WTC11 (cell line): ENCODE results near the gene HS2ST1. TPM values are rescaled to one million over a fixed set of nuclear protein-coding genes. Genes with fewer than 3 reads are reported as not detected.

ENCODE experiments used
- ATAC-seq: fragments of 200-7000 bp; cut with Tn5 transposase; 2 replicates; pipeline ENCODE4 v1.10.0; 2021; ENCODE audit warnings: mild to moderate bottlenecking, moderate library complexity
- CTCF ChIA-PET: fragments of 300-600 bp; sonication (Branson Sonifier 250); formaldehyde crosslinking; loops from one replicate; lab custom pipeline; 2021; ENCODE audit warnings: antibody characterized with exemption; lab: Charles Lee
- POLR2A ChIA-PET: fragments of 350-600 bp; sonication (Branson Sonifier 250); formaldehyde crosslinking; loops from one replicate; lab custom pipeline; 2021; ENCODE audit warnings: antibody characterized with exemption; lab: Charles Lee
- DNase-seq: peaks from one replicate; pipeline ENCODE4 v3.0.0; 2021; ENCODE audit warnings: low spot score
- H3K27ac Mint-ChIP-seq: 2 replicates; pipeline ENCODE4 v1.8.0; 2021; ENCODE audit warnings: mixed read lengths
- H3K27me3 Mint-ChIP-seq: 2 replicates; pipeline ENCODE4 v1.8.0; 2021; ENCODE audit warnings: low read depth, mild to moderate bottlenecking, moderate library complexity, mixed read lengths
- H3K36me3 Mint-ChIP-seq: 2 replicates; pipeline ENCODE4 v1.8.0; 2021; ENCODE audit warnings: mixed read lengths
- H3K4me1 Mint-ChIP-seq: 2 replicates; pipeline ENCODE4 v1.8.0; 2022; ENCODE audit warnings: mixed read lengths
- H3K4me3 Mint-ChIP-seq: 2 replicates; pipeline ENCODE4 v1.8.0; 2021; ENCODE audit warnings: mild to moderate bottlenecking, moderate library complexity, mixed read lengths
- H3K9me3 Mint-ChIP-seq: 2 replicates; pipeline ENCODE4 v1.8.0; 2021; ENCODE audit warnings: mixed read lengths
- ATF1 ChIP-seq: sonication (generic); formaldehyde crosslinking; IDR thresholded peaks from 2 replicates; pipeline ENCODE4 v1.8.1; 2023; ENCODE audit warnings: mild to moderate bottlenecking, moderate library complexity, missing genetic modification reagents
- CREM ChIP-seq: sonication (generic); formaldehyde crosslinking; IDR thresholded peaks from 2 replicates; pipeline ENCODE4 v1.8.1; 2022; ENCODE audit warnings: mild to moderate bottlenecking, missing genetic modification reagents, moderate library complexity
- E2F5 ChIP-seq: sonication (generic); formaldehyde crosslinking; IDR thresholded peaks from 2 replicates; pipeline ENCODE4 v1.8.1; 2022; ENCODE audit warnings: mild to moderate bottlenecking, moderate library complexity, missing genetic modification reagents
- EMX1 ChIP-seq: fragments of 250-450 bp; sonication (Bioruptor Pico); IDR thresholded peaks from 2 replicates; pipeline ENCODE4 v1.8.0; 2021; ENCODE audit warnings: mild to moderate bottlenecking
- FOXP1 ChIP-seq: sonication (generic); formaldehyde crosslinking; IDR thresholded peaks from 2 replicates; pipeline ENCODE4 v1.8.0; 2022; ENCODE audit warnings: missing genetic modification reagents, mild to moderate bottlenecking, moderate library complexity, borderline replicate concordance
- FOXP4 ChIP-seq: sonication (generic); formaldehyde crosslinking; IDR thresholded peaks from 2 replicates; pipeline ENCODE4 v1.8.0; 2022; ENCODE audit warnings: mild to moderate bottlenecking, missing genetic modification reagents
- GRHL2 ChIP-seq: fragments of 250-450 bp; sonication (Bioruptor Pico); IDR thresholded peaks from 2 replicates; pipeline ENCODE4 v1.8.0; 2022; ENCODE audit warnings: mild to moderate bottlenecking, moderate library complexity; ENCODE audit not compliant: insufficient replicate concordance, severe bottlenecking
- GTF2I ChIP-seq: fragments of 250-450 bp; sonication (Bioruptor Pico); conservative IDR thresholded peaks from 2 replicates; pipeline ENCODE4 v1.4.0; 2021; ENCODE audit warnings: mild to moderate bottlenecking
- IRF2 ChIP-seq: sonication (generic); formaldehyde crosslinking; IDR thresholded peaks from 2 replicates; pipeline ENCODE4 v1.8.0; 2022; ENCODE audit warnings: low read depth, missing genetic modification reagents, borderline replicate concordance
- JAZF1 ChIP-seq: fragments of 250-450 bp; sonication (Bioruptor Pico); IDR thresholded peaks from 2 replicates; pipeline ENCODE4 v1.9.0; 2021; ENCODE audit warnings: moderate library complexity, mild to moderate bottlenecking, inconsistent platforms
- KAT7 ChIP-seq: sonication (generic); formaldehyde crosslinking; IDR thresholded peaks from 2 replicates; pipeline ENCODE4 v1.8.1; 2023; ENCODE audit warnings: missing genetic modification reagents, mild to moderate bottlenecking, borderline replicate concordance
- NR2C2 ChIP-seq: sonication (generic); formaldehyde crosslinking; IDR thresholded peaks from 2 replicates; pipeline ENCODE4 v1.8.0; 2022; ENCODE audit warnings: mild to moderate bottlenecking, missing genetic modification reagents
- OVOL2 ChIP-seq: fragments of 250-450 bp; sonication (Bioruptor Pico); IDR thresholded peaks from 2 replicates; pipeline ENCODE4 v1.9.0; 2021; ENCODE audit warnings: mild to moderate bottlenecking, borderline replicate concordance
- RELA ChIP-seq: sonication (generic); formaldehyde crosslinking; IDR thresholded peaks from 2 replicates; pipeline ENCODE4 v1.8.1; 2022; ENCODE audit warnings: missing genetic modification reagents, mild to moderate bottlenecking, borderline replicate concordance
- RORB ChIP-seq: fragments of 250-450 bp; sonication (Bioruptor Pico); IDR thresholded peaks from 2 replicates; pipeline ENCODE4 v1.9.0; 2021; ENCODE audit warnings: mild to moderate bottlenecking
- SP1 ChIP-seq: sonication (generic); formaldehyde crosslinking; conservative IDR thresholded peaks from 2 replicates; pipeline ENCODE4 v1.8.1; 2022; ENCODE audit warnings: missing genetic modification reagents
- TEAD4 ChIP-seq: sonication (generic); formaldehyde crosslinking; IDR thresholded peaks from 2 replicates; pipeline ENCODE4 v1.8.0; 2022; ENCODE audit warnings: mild to moderate bottlenecking, missing genetic modification reagents
- TP53 ChIP-seq: sonication (generic); formaldehyde crosslinking; IDR thresholded peaks from 2 replicates; pipeline ENCODE4 v1.8.1; 2023; ENCODE audit warnings: mild to moderate bottlenecking, missing genetic modification reagents
- USF2 ChIP-seq: sonication (generic); formaldehyde crosslinking; IDR thresholded peaks from 2 replicates; pipeline ENCODE4 v1.8.1; 2023; ENCODE audit warnings: mild to moderate bottlenecking, missing genetic modification reagents, moderate library complexity
- ZBTB21 ChIP-seq: sonication (generic); formaldehyde crosslinking; IDR thresholded peaks from 2 replicates; pipeline ENCODE4 v1.8.1; 2023; ENCODE audit warnings: mild to moderate bottlenecking, missing genetic modification reagents, borderline replicate concordance
- ZBTB43 ChIP-seq: sonication (generic); formaldehyde crosslinking; IDR thresholded peaks from 2 replicates; pipeline ENCODE4 v1.8.1; 2023; ENCODE audit warnings: mild to moderate bottlenecking, missing genetic modification reagents
- ZNF121 ChIP-seq: sonication (generic); formaldehyde crosslinking; IDR thresholded peaks from 2 replicates; pipeline ENCODE4 v1.8.0; 2023; ENCODE audit warnings: missing genetic modification reagents
- ZNF138 ChIP-seq: sonication (generic); formaldehyde crosslinking; conservative IDR thresholded peaks from 2 replicates; pipeline ENCODE4 v1.8.1; 2022; ENCODE audit warnings: mild to moderate bottlenecking, moderate library complexity, missing genetic modification reagents
- ZNF219 ChIP-seq: sonication (generic); formaldehyde crosslinking; IDR thresholded peaks from 2 replicates; pipeline ENCODE4 v1.8.0; 2023; ENCODE audit warnings: missing genetic modification reagents, mild to moderate bottlenecking, borderline replicate concordance
- ZNF425 ChIP-seq: fragments of 250-450 bp; sonication (Bioruptor Pico); conservative IDR thresholded peaks from 2 replicates; pipeline ENCODE4 v1.9.0; 2021; ENCODE audit warnings: mild to moderate bottlenecking
- total RNA-seq: library from RNA; stranded (reverse); gene quantifications from 3 replicates; pipeline ENCODE4 v1.2.3, GENCODE V29; 2021

Gene HS2ST1
- total RNA-seq, 1 experiment from 2014 or later, result 24.7 TPM

GRCh38 chr1:87123610-87124009, 209.2 kb downstream of the HS2ST1 start:
- CTCF ChIA-PET, result no interaction called here
- DNase-seq, result no peak
- TF ChIP-seq GRHL2 (CRISPR knock-in tag), result no peak
- TF ChIP-seq, all 79 proteins: peak for 0
- Mint-ChIP-seq H3K4me1 (no peaks in the 10 kb centered on the region), H3K27ac (no peak overlapping the region), H3K9me3 (no peaks in the 10 kb centered on the region; the same call in 1 of the 2 replicates), H3K36me3 (no peaks in the 10 kb centered on the region), H3K27me3 (no peaks in the 10 kb centered on the region), H3K4me3 (no peak overlapping the region)
- ATAC-seq, result no peak
- POLR2A ChIA-PET, result no interaction called here

GRCh38 chr1:87126886-87127505, 212.6 kb downstream of the HS2ST1 start:
- TF ChIP-seq JAZF1 (CRISPR knock-in tag) (no peak), KAT7 (CRISPR knock-in tag) (no peak), ZNF138 (CRISPR knock-in tag) (no peak), SP1 (no peak), RORB (CRISPR knock-in tag) (no peak), CREM (no peak), OVOL2 (no peak), GTF2I (CRISPR knock-in tag) (no peak)
- Mint-ChIP-seq H3K4me3 (no peak overlapping the region), H3K4me1 (no peaks in the 10 kb centered on the region), H3K27me3 (no peaks in the 10 kb centered on the region; the same call in 1 of the 2 replicates), H3K27ac (no peak overlapping the region), H3K9me3 (no peaks in the 10 kb centered on the region), H3K36me3 (no peaks in the 10 kb centered on the region)
- POLR2A ChIA-PET, result no interaction called here
- DNase-seq (no peak), ATAC-seq (no peak)
- CTCF ChIA-PET, result no interaction called here

- H3K9me3 Mint-ChIP-seq, result no peaks in the 10 kb centered on the region
- no peak for DNase-seq
- POLR2A ChIA-PET, result no interaction called here
- no peak overlapping the region for H3K4me3 Mint-ChIP-seq
- no peak for ATAC-seq
- peaks cover 2% of the 10 kb centered on the region for H3K27me3 Mint-ChIP-seq
- TF ChIP-seq TP53 (no peak), IRF2 (CRISPR knock-in tag) (no peak), ZNF219 (CRISPR knock-in tag) (no peak), EMX1 (no peak), ZBTB21 (no peak), USF2 (CRISPR knock-in tag) (no peak), ZBTB43 (CRISPR knock-in tag) (no peak)
- no peaks in the 10 kb centered on the region for H3K36me3 Mint-ChIP-seq
- H3K27ac Mint-ChIP-seq, result no peak overlapping the region
- peaks cover 2% of the 10 kb centered on the region for H3K4me1 Mint-ChIP-seq
- CTCF ChIA-PET, result no interaction called here
Measured at GRCh38 chr1:87127581-87127980, 213.1 kb downstream of the HS2ST1 start.

- no peaks in the 10 kb centered on the region for H3K9me3 Mint-ChIP-seq
- H3K27me3 Mint-ChIP-seq, result peaks cover 15% of the 10 kb centered on the region
- no peak for DNase-seq
- no peak for ATAC-seq
- H3K4me3 Mint-ChIP-seq, result no peak overlapping the region
- H3K27ac Mint-ChIP-seq, result no peak overlapping the region
- peaks cover 8% of the 10 kb centered on the region for H3K4me1 Mint-ChIP-seq
- ChIA-PET POLR2A (no interaction called here), CTCF (interaction anchor here (0.8 to 1.4 kb wide), 5 partner anchors 13 to 197 kb away, joined by 3 read pairs; no protein-coding TSS in a partner anchor)
- no peaks in the 10 kb centered on the region for H3K36me3 Mint-ChIP-seq
- TF ChIP-seq ZNF121 (CRISPR knock-in tag), result no peak
- TF ChIP-seq E2F5 (CRISPR knock-in tag), result no peak
- TF ChIP-seq FOXP1 (CRISPR knock-in tag), result no peak
- no peak for TF ChIP-seq ATF1 (CRISPR knock-in tag)
- TF ChIP-seq NR2C2 (CRISPR knock-in tag), result no peak
- TF ChIP-seq ZNF425 (CRISPR knock-in tag), result no peak
- no peak for TF ChIP-seq RELA (CRISPR knock-in tag)
- TF ChIP-seq ZNF138 (CRISPR knock-in tag), result no peak
- no peak for TF ChIP-seq FOXP4 (CRISPR knock-in tag)
- no peak for TF ChIP-seq TEAD4
Measured at GRCh38 chr1:87129038-87129437, 214.6 kb downstream of the HS2ST1 start.
